Left lung (tissue), 10 donors: ENCODE data around the gene MAP3K5. TPM values are rescaled to one million over a fixed set of nuclear protein-coding genes. Genes with fewer than 3 reads are reported as not detected.

Source experiments
- ATAC-seq: fragments of 200-7000 bp; cut with Tn5 transposase; one replicate; pipeline ENCODE4 v1.9.1; 2020; ENCODE audit warnings: moderate library complexity
- DNase-seq, 4 donors: peaks; one replicate each; pipeline ENCODE4 v3.0.0-alpha.2; 2013 to 2020
- H3K27ac ChIP-seq, 2 donors: fragments of 200-600 bp; sonication (generic) in 1 of 2; one replicate each; pipeline versions ENCODE4 v1.5.0 to v1.8.0; 2020 to 2021
- H3K27me3 ChIP-seq, 2 donors: fragments of 200-600 bp; sonication (generic) in 1 of 2; one replicate each; pipeline versions ENCODE4 v1.5.0 to v1.8.0; 2020 to 2021
- H3K36me3 ChIP-seq, 2 donors: fragments of 200-600 bp; sonication (generic) in 1 of 2; one replicate each; pipeline versions ENCODE4 v1.5.0 to v1.8.0; 2020 to 2021
- H3K4me1 ChIP-seq, 2 donors: fragments of 200-600 bp; one replicate each; pipeline ENCODE4 v1.8.0; 2021
- H3K4me3 ChIP-seq, 2 donors: fragments of 200-600 bp; sonication (generic) in 1 of 2; one replicate each; pipeline versions ENCODE4 v1.5.0 to v1.8.0; 2020 to 2021; ENCODE audit warnings: mild to moderate bottlenecking in 1 of 2
- H3K9me3 ChIP-seq, 2 donors: fragments of 200-600 bp; sonication (generic) in 1 of 2; one replicate each; pipeline versions ENCODE4 v1.5.0 to v1.8.0; 2020 to 2021
- intact Hi-C, 2 donors: fragments of 100-400 bp; cut with DNase I; formaldehyde crosslinking; loops; one replicate each; pipeline versions ENCODE4 v1.11.2 to v1.14.2; 2022
- polyA plus RNA-seq, 6 donors: library from polyadenylated mRNA; unstranded; fragments of 120-200 nt; gene quantifications; one replicate each; pipeline ENCODE4 v1.2.1, GENCODE V29; 2013; ENCODE audit not compliant: insufficient read length in 6 of 6
- total RNA-seq, 2 donors: library from RNA; stranded (reverse); fragmentation: NEBNext Ultra II Directional; extraction: Animal tissue kit (Norgen Biotek cat#: 25700); gene quantifications; one replicate each; pipeline ENCODE4 v1.2.1, GENCODE V29; 2021
- TF ChIP-seq, protein P1 (sequence below), 2 donors: fragments of 200-600 bp; sonication (generic) in 1 of 2; IDR thresholded peaks; one replicate each; pipeline versions ENCODE4 v1.5.0 to v1.8.0; 2021; ENCODE audit warnings: antibody characterized with exemption in 2 of 2
- donor health status: DM: no; HTN: yes; CAD: no.
- donor health status: DM: no; HTN: no; CAD: no.

MAP3K5 gene
- total and polyA plus RNA-seq, 8 donors = 6.3 to 27.7 (median 7.2) TPM

- H3K27me3 ChIP-seq = no peaks in the 10 kb centered on the region
- H3K4me1 ChIP-seq = no peaks in the 10 kb centered on the region
- ATAC-seq (no peak), DNase-seq (no peak)
- H3K27ac ChIP-seq = no peak overlapping the region
- intact Hi-C loops = no loop called here
- no peaks in the 10 kb centered on the region for H3K36me3 ChIP-seq
- H3K9me3 ChIP-seq = peaks cover 0 to 2% of the 10 kb centered on the region in 2 donors
- H3K4me3 ChIP-seq = no peak overlapping the region
- TF ChIP-seq, protein P1, sequence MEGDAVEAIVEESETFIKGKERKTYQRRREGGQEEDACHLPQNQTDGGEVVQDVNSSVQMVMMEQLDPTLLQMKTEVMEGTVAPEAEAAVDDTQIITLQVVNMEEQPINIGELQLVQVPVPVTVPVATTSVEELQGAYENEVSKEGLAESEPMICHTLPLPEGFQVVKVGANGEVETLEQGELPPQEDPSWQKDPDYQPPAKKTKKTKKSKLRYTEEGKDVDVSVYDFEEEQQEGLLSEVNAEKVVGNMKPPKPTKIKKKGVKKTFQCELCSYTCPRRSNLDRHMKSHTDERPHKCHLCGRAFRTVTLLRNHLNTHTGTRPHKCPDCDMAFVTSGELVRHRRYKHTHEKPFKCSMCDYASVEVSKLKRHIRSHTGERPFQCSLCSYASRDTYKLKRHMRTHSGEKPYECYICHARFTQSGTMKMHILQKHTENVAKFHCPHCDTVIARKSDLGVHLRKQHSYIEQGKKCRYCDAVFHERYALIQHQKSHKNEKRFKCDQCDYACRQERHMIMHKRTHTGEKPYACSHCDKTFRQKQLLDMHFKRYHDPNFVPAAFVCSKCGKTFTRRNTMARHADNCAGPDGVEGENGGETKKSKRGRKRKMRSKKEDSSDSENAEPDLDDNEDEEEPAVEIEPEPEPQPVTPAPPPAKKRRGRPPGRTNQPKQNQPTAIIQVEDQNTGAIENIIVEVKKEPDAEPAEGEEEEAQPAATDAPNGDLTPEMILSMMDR (IDR thresholded peaks at IDR 0.05) = no peak
Measured at GRCh38 chr6:136539967-136540652, 252.2 kb downstream of the MAP3K5 start.

DNA sequence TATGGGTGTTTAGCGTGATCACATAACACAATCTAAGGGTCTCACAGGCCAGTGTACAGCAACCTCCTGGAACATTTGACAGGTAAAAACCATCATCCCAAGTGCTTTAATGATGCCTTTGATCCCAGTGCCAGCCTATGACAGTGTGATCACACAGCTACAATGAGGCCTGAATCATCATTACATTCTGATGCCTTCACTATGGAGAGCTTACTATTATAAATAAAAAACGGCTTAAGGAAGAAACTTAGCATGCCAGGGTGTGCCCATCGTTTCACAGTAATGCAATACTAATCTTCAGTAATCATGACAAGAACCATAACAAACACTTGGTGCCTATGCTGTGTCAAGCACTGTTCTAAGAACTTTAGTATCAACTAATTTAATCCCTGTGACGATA lies 253.4 kb downstream of the MAP3K5 start:
- no peak overlapping the region for H3K4me3 ChIP-seq
- H3K36me3 ChIP-seq = no peaks in the 10 kb centered on the region
- TF ChIP-seq, protein P1 (IDR thresholded peaks at IDR 0.05) = no peak
- no peaks in the 10 kb centered on the region for H3K4me1 ChIP-seq
- no peaks in the 10 kb centered on the region for H3K27me3 ChIP-seq
- H3K27ac ChIP-seq = no peak overlapping the region
- H3K9me3 ChIP-seq = peaks cover 0 to 2% of the 10 kb centered on the region in 2 donors
- no peak for ATAC-seq
- DNase-seq = no peak
- intact Hi-C loops = no loop called here

GRCh38 chr6:136535880-136536650 lies 256.2 kb downstream of the MAP3K5 start:
- no peaks in the 10 kb centered on the region for H3K27me3 ChIP-seq
- TF ChIP-seq, protein P1 (IDR thresholded peaks at IDR 0.05) = no peak
- DNase-seq (no peak), ATAC-seq (no peak)
- H3K4me3 ChIP-seq = no peak overlapping the region
- no peaks in the 10 kb centered on the region for H3K36me3 ChIP-seq
- H3K4me1 ChIP-seq = no peaks in the 10 kb centered on the region
- intact Hi-C loops = no loop called here
- H3K9me3 ChIP-seq = peaks cover 0 to 2% of the 10 kb centered on the region in 2 donors
- no peak overlapping the region for H3K27ac ChIP-seq

- no peak for DNase-seq
- no peak for ATAC-seq
- no peaks in the 10 kb centered on the region for H3K36me3 ChIP-seq
- no peak overlapping the region for H3K27ac ChIP-seq
- no peaks in the 10 kb centered on the region for H3K27me3 ChIP-seq
- no peaks in the 10 kb centered on the region for H3K4me1 ChIP-seq
- no peak overlapping the region for H3K4me3 ChIP-seq
- TF ChIP-seq, protein P1 (IDR thresholded peaks at IDR 0.05) = no peak
- H3K9me3 ChIP-seq = peaks cover 0 to 2% of the 10 kb centered on the region in 2 donors
- intact Hi-C loops = no loop called here
Measured at GRCh38 chr6:136535017-136535765, 257.1 kb downstream of the MAP3K5 start.

- TF ChIP-seq, protein P1 (IDR thresholded peaks at IDR 0.05) = no peak
- Histone ChIP-seq H3K36me3 (no peaks in the 10 kb centered on the region), H3K27me3 (no peaks in the 10 kb centered on the region), H3K4me3 (no peak overlapping the region), H3K9me3 (peaks cover 0 to 2% of the 10 kb centered on the region in 2 donors), H3K4me1 (no peaks in the 10 kb centered on the region), H3K27ac (no peak overlapping the region)
- ATAC-seq (no peak), DNase-seq (no peak)
- intact Hi-C loops = no loop called here
Measured at GRCh38 chr6:136534268-136534667, 258.0 kb downstream of the MAP3K5 start.
